ENCODE measurements around the gene VGLL1. TPM values are rescaled to one million over a fixed set of nuclear protein-coding genes. Genes with fewer than 3 reads are reported as not detected.

The VGLL1 gene
- total and polyA plus RNA-seq, 10 of the 15 experiments (the other 5 are each of a cell fraction or from before 2014, with no cell fraction given) = not detected

DNA sequence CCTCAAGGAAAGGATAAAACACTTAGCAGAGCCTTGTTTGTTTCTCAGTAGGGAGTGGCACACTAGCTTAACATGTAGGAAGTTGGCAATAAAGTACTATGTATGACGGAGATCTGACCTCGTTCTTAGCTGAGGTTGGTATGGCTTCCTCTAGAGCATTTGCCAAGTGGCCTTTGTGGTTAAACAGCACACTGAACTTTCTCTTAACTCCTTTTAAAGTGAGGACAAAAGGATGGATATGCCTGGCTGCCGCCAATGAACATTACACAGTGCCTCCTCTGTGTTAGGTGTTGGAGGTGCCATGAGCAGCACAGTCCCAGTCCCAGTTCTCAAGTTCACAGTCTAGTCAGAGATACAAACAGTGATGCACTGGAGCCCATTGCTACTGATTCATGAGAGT, 54.4 kb downstream of the VGLL1 start:
- Histone ChIP-seq H3K4me2 (ENCODE audit: control insufficient read depth, insufficient read depth) (no peak overlapping the region), H3K36me3 (ENCODE audit: control insufficient read depth in 2 of 2, insufficient read depth in 2 of 2, low read length in 1 of 2) (no peaks in the 10 kb centered on the region), H3K4me1 (ENCODE audit: control insufficient read depth, insufficient read depth, low read length) (peaks cover 25% of the 10 kb centered on the region), H3K4me3 (no peak overlapping the region), H3K27ac (ENCODE audit: control insufficient read depth, insufficient read depth) (peak overlapping the region; percentile 4), H4K20me1 (ENCODE audit: control insufficient read depth, insufficient read depth) (no peaks in the 10 kb centered on the region), H2AFZ (ENCODE audit: control insufficient read depth, low read depth, low read length) (peak overlapping the region; percentile 54), H3K9ac (ENCODE audit: control insufficient read depth, insufficient read depth, low read length) (no peak overlapping the region), H3K9me3 (replicated peaks; ENCODE audit: control insufficient read depth, insufficient read depth, low read length) (no peaks in the 10 kb centered on the region), H3K79me2 (ENCODE audit: control insufficient read depth, insufficient read depth, low read length) (no peaks in the 10 kb centered on the region), H3K27me3 (replicated peaks in 1 of 2; ENCODE audit: control insufficient read depth in 2 of 2, insufficient read depth in 2 of 2, low read length in 1 of 2) (no peaks in the 10 kb centered on the region)
- in situ Hi-C loops (cut with MboI) = no loop called here
- TF ChIP-seq RUNX3 (IDR thresholded peaks at IDR 0.05; ENCODE audit: low read length) (peak; percentile 27; the same call in 1 of the 2 replicates), SMAD5 (IDR thresholded peaks at IDR 0.05; ENCODE audit: low read depth) (no peak)
- intact Hi-C loops (cut with micrococcal nuclease; ENCODE audit: unreplicated experiment) = no loop called here
- WGBS (ENCODE audit: insufficient coverage, insufficient replicate concordance, low lambda C conversion rate, missing lambda C conversion rate) = 59% methylated on average over 3 of the region's 3 CpGs
- ChIA-PET SMC1A (ENCODE audit: uncharacterized antibody, unreplicated experiment) (interaction anchor here (1.5 to 2.4 kb wide), 2 partner anchors 8 to 10 kb away, joined by 5 read pairs; no protein-coding TSS in a partner anchor), RAD21 (ENCODE audit: unreplicated experiment) (no interaction called here), POLR2A (no interaction called here), CTCF (interaction anchor here (1.8 to 1.9 kb wide), 2 partner anchors 8 to 107 kb away, joined by 6 read pairs; no protein-coding TSS in a partner anchor)
- no peak for DNase-seq (ENCODE audit: low read depth, low spot score)
- peak; percentile 66 for ATAC-seq
- BruUV-seq (replicated peaks) = no TSS peak
- no peak for FAIRE-seq

GRCh38 chrX:136587532-136587931, 55.5 kb downstream of the VGLL1 start:
- no peaks in the 10 kb centered on the region for H3K9me3 ChIP-seq (replicated peaks; ENCODE audit: control insufficient read depth, insufficient read depth, low read length)
- no peaks in the 10 kb centered on the region for H3K79me2 ChIP-seq (ENCODE audit: control insufficient read depth, insufficient read depth, low read length)
- peaks cover 25% of the 10 kb centered on the region for H3K4me1 ChIP-seq (ENCODE audit: control insufficient read depth, insufficient read depth, low read length)
- intact Hi-C loops (cut with micrococcal nuclease; ENCODE audit: unreplicated experiment) = no loop called here
- ChIA-PET RAD21 (ENCODE audit: unreplicated experiment) (no interaction called here), SMC1A (ENCODE audit: uncharacterized antibody, unreplicated experiment) (interaction anchor here (2.4 kb wide), 1 partner anchor 11 kb away, joined by 5 read pairs; no protein-coding TSS in a partner anchor), POLR2A (no interaction called here), CTCF (interaction anchor here (1.8 kb wide), 1 partner anchor 10 kb away, joined by 6 read pairs; no protein-coding TSS in a partner anchor)
- no peaks in the 10 kb centered on the region for H3K27me3 ChIP-seq (replicated peaks in 1 of 2; ENCODE audit: control insufficient read depth in 2 of 2, insufficient read depth in 2 of 2, low read length in 1 of 2)
- no peaks in the 10 kb centered on the region for H4K20me1 ChIP-seq (ENCODE audit: control insufficient read depth, insufficient read depth)
- no peak overlapping the region for H3K4me3 ChIP-seq
- ATAC-seq (peak; percentile 20; the same call in 1 of the 3 replicates), DNase-seq (ENCODE audit: low read depth, low spot score) (no peak), FAIRE-seq (no peak)
- peak overlapping the region; percentile 39; the same call in 1 of the 2 replicates for H3K27ac ChIP-seq (ENCODE audit: control insufficient read depth, insufficient read depth)
- peak overlapping the region; percentile 52; the same call in 1 of the 2 replicates for H3K4me2 ChIP-seq (ENCODE audit: control insufficient read depth, insufficient read depth)
- in situ Hi-C loops (cut with MboI) = no loop called here
- no peak for TF ChIP-seq IRF5 (IDR thresholded peaks at IDR 0.05; ENCODE audit: borderline replicate concordance)
- TF ChIP-seq ATF7 (IDR thresholded peaks at IDR 0.05; ENCODE audit: low read depth) = no peak
- no peak for TF ChIP-seq EED (IDR thresholded peaks at IDR 0.05; ENCODE audit: low read depth)
- 0 out of 4 replicates have a peak, but pooled peaks of 1 of the 2 experiments have one; percentile 21 for TF ChIP-seq CEBPB (IDR thresholded peaks at IDR 0.05; ENCODE audit: borderline replicate concordance in 1 of 2, low read depth in 2 of 2, low read length in 2 of 2)
- H2AFZ ChIP-seq (ENCODE audit: control insufficient read depth, low read depth, low read length) = no peak overlapping the region
- 73% methylated on average over 3 of the region's 3 CpGs for WGBS (ENCODE audit: insufficient coverage, insufficient replicate concordance, low lambda C conversion rate, missing lambda C conversion rate)
- H3K9ac ChIP-seq (ENCODE audit: control insufficient read depth, insufficient read depth, low read length) = no peak overlapping the region
- no TSS peak for BruUV-seq (replicated peaks)
- H3K36me3 ChIP-seq (ENCODE audit: control insufficient read depth in 2 of 2, insufficient read depth in 2 of 2, low read length in 1 of 2) = no peaks in the 10 kb centered on the region

All from GM12878 (cell line).